Dendritic cell treated with granulocyte-macrophage colony-stimulating factor and Interleukin-4, amounts not matched to agents 40 ng/mL and 50 ng/mL, for 4 days (primary cell): ENCODE data around the gene RPL15.
A peak's percentile ranks its signal among the peaks of the same experiment; 100 is the strongest.
"Not testable (repeated sequence)": the region's sequence is repeated elsewhere in the genome, so short reads cannot be mapped to it uniquely, and the experiment has no call there.

ENCODE experiments used
- H3K27ac Mint-ChIP-seq: one replicate; pipeline ENCODE4 v1.8.0; 2022; ENCODE audit warnings: mild to moderate bottlenecking, mixed read lengths
- H3K27me3 Mint-ChIP-seq: one replicate; pipeline ENCODE4 v1.8.0; 2022; ENCODE audit warnings: mild to moderate bottlenecking, mixed read lengths
- H3K36me3 Mint-ChIP-seq: one replicate; pipeline ENCODE4 v1.8.0; 2022; ENCODE audit warnings: low read depth, mixed read lengths
- H3K4me1 Mint-ChIP-seq: one replicate; pipeline ENCODE4 v1.8.0; 2022; ENCODE audit warnings: low read depth, mixed read lengths
- H3K4me3 Mint-ChIP-seq: one replicate; pipeline ENCODE4 v1.8.0; 2022; ENCODE audit warnings: mild to moderate bottlenecking, moderate library complexity, mixed read lengths
- H3K9me3 Mint-ChIP-seq: one replicate; pipeline ENCODE4 v1.8.0; 2022; ENCODE audit warnings: mixed read lengths
- intact Hi-C: fragments of 100-400 bp; cut with micrococcal nuclease; formaldehyde crosslinking; loops from one replicate; pipeline ENCODE4 v1.15.0; 2022

The RPL15 gene

DNA sequence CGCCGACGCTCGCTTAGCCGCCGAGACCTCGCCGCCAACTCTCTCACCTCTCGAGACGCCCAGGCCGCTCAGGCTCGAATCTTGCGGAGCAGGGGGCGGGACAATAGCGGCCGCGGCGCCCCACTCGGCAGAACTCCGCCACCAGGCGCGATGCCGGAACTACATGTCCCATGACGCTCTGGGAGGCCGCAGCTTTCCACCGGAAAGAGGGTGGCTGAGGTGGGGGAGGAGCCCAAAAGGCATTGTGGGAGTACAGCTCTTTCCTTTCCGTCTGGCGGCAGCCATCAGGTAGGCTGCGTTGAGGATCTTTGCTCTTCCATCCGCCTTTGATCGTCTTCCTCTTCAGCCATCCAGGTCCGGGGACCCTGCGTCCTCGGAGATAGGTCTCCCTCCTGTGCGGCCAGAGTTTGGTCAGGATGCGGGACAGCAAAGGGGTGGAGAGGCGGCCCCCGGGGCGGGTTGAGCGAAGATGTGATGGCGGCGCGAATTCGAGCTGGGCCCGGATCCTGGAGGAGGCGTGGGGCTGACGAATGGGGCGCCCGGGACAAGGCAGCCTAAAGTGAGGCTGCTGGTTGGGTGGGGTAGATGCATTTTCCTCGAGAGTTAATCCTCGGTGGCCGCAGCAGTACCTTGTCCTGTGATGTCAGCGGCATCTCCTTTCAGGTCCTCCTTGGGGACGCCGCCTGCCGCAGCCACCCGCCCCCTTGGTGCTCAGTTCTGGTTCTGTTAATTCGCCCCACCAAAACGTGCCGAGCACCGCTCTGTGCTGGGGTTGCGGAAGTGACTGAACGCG, at the start of gene RPL15, which contains the start of gene NKIRAS1:
Gene RPL15 (plus strand): TSS at position 247 of the 793 bp plus-strand sequence. CDS start 728 bp downstream, outside the sequence.
Gene NKIRAS1 (minus strand): TSS at position 105 of the 793 bp plus-strand sequence. CDS start 6,086 bp downstream, outside the sequence.
- Mint-ChIP-seq H3K27me3 (no peaks in the 10 kb centered on the region), H3K36me3 (peaks cover 59% of the 10 kb centered on the region), H3K4me3 (peak within 1 kb of the TSS; percentile 74), H3K27ac (peak within 1 kb of the TSS; percentile 99), H3K4me1 (peaks cover 42% of the 10 kb centered on the region), H3K9me3 (no peaks in the 10 kb centered on the region)
- intact Hi-C loops, result loop anchor here (1.0 kb wide), 1 partner anchor 28 kb away; the partner anchor contains the start of gene NR1D2

DNA sequence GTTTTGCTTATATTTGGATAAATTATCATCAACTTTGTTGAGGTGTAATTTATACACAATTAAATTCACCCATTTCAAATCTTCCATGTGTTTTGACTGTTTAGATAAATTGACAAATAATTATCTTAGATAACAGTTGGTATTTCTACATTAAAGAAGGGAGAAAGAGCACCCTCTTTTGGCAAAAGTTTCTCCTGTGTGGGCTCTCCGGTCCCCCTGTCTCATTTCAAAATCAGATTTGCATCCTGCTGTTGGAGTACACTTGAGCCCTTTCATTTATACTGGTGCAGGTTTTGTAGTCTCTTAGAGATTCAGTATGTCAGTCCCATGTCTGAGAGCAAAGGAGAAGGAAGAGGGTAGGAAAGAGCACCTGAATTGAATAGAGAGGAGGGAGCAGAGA, 49.5 kb upstream of the RPL15 start:
- intact Hi-C loops, result no loop called here
- Mint-ChIP-seq H3K4me1 (peaks cover 30% of the 10 kb centered on the region), H3K36me3 (peaks cover 26% of the 10 kb centered on the region), H3K9me3 (no peaks in the 10 kb centered on the region), H3K4me3 (no peak overlapping the region), H3K27ac (no peak overlapping the region), H3K27me3 (no peaks in the 10 kb centered on the region)

DNA sequence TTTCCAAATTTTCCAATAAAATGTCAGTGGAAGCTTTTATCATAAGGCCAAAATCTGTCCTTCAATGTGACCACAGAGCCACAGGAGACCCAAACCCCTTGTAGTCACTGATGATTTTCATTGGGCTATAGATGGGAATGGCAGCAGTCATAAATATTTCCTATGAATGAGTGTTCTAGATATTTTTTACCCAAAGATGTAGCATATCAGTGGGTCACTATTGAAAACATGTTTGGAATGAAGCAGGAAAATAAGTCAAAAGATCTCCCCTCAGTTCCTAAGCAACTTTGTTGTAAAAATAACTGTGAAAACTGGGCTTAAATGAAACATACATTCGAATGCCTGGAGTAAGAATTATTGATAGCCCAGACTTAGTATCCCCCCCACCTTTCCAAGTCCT, 49.1 kb upstream of the RPL15 start:
- no peak overlapping the region for H3K27ac Mint-ChIP-seq
- peaks cover 26% of the 10 kb centered on the region for H3K36me3 Mint-ChIP-seq
- H3K27me3 Mint-ChIP-seq, result no peaks in the 10 kb centered on the region
- H3K4me3 Mint-ChIP-seq, result no peak overlapping the region
- H3K4me1 Mint-ChIP-seq, result peaks cover 30% of the 10 kb centered on the region
- intact Hi-C loops, result no loop called here
- H3K9me3 Mint-ChIP-seq, result no peaks in the 10 kb centered on the region

GRCh38 chr3:23869977-23870662, 46.8 kb upstream of the RPL15 start:
- Mint-ChIP-seq H3K9me3 (no peaks in the 10 kb centered on the region), H3K4me1 (peaks cover 24% of the 10 kb centered on the region), H3K36me3 (peaks cover 4% of the 10 kb centered on the region), H3K27me3 (no peaks in the 10 kb centered on the region), H3K27ac (no peak overlapping the region), H3K4me3 (no peak overlapping the region)
- intact Hi-C loops, result no loop called here

- peaks cover 20% of the 10 kb centered on the region for H3K4me1 Mint-ChIP-seq
- intact Hi-C loops, H3K27ac Mint-ChIP-seq, H3K9me3 Mint-ChIP-seq, H3K4me3 Mint-ChIP-seq, H3K36me3 Mint-ChIP-seq, H3K27me3 Mint-ChIP-seq: not testable (repeated sequence)
Measured at GRCh38 chr3:23870663-23871043, 46.3 kb upstream of the RPL15 start.

DNA sequence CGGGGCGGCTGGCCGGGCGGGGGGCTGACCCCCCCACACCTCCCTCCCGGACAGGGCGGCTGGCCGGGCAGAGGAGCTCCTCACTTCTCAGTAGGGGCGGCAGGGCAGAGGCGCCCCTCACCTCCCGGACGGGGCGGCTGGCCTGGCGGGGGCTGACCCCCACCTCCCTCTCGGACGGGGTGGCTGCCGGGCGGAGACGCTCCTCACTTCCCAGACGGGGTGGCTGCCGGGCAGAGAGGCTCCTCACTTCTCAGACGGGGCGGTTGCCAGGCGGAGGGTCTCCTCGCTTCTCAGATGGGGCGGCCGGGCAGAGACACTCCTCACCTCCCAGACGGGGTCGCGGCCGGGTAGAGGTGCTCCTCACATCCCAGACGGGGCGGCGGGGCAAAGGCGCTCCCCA, 45.6 kb upstream of the RPL15 start:
- H3K27ac Mint-ChIP-seq, intact Hi-C loops, H3K4me3 Mint-ChIP-seq, H3K9me3 Mint-ChIP-seq, H3K27me3 Mint-ChIP-seq, H3K36me3 Mint-ChIP-seq: not testable (repeated sequence)
- peaks cover 20% of the 10 kb centered on the region for H3K4me1 Mint-ChIP-seq

- H3K4me3 Mint-ChIP-seq, result no peak overlapping the region
- no peak overlapping the region for H3K27ac Mint-ChIP-seq
- H3K27me3 Mint-ChIP-seq, result no peaks in the 10 kb centered on the region
- H3K36me3 Mint-ChIP-seq, result peaks cover 4% of the 10 kb centered on the region
- H3K9me3 Mint-ChIP-seq, result no peaks in the 10 kb centered on the region
- intact Hi-C loops, result no loop called here
- H3K4me1 Mint-ChIP-seq, result peaks cover 30% of the 10 kb centered on the region
Measured at GRCh38 chr3:23872330-23872729, 44.6 kb upstream of the RPL15 start.

GRCh38 chr3:23873941-23874340, 43.0 kb upstream of the RPL15 start:
- H3K4me3 Mint-ChIP-seq, result no peak overlapping the region
- H3K4me1 Mint-ChIP-seq, result peaks cover 37% of the 10 kb centered on the region
- intact Hi-C loops, result no loop called here
- no peak overlapping the region for H3K27ac Mint-ChIP-seq
- no peaks in the 10 kb centered on the region for H3K9me3 Mint-ChIP-seq
- peaks cover 10% of the 10 kb centered on the region for H3K36me3 Mint-ChIP-seq
- H3K27me3 Mint-ChIP-seq, result no peaks in the 10 kb centered on the region

GRCh38 chr3:23874359-23875112, 42.4 kb upstream of the RPL15 start:
- Mint-ChIP-seq H3K9me3 (no peaks in the 10 kb centered on the region), H3K4me1 (peaks cover 41% of the 10 kb centered on the region), H3K4me3 (no peak overlapping the region), H3K27ac (no peak overlapping the region), H3K27me3 (no peaks in the 10 kb centered on the region), H3K36me3 (peaks cover 14% of the 10 kb centered on the region)
- intact Hi-C loops, result no loop called here

DNA sequence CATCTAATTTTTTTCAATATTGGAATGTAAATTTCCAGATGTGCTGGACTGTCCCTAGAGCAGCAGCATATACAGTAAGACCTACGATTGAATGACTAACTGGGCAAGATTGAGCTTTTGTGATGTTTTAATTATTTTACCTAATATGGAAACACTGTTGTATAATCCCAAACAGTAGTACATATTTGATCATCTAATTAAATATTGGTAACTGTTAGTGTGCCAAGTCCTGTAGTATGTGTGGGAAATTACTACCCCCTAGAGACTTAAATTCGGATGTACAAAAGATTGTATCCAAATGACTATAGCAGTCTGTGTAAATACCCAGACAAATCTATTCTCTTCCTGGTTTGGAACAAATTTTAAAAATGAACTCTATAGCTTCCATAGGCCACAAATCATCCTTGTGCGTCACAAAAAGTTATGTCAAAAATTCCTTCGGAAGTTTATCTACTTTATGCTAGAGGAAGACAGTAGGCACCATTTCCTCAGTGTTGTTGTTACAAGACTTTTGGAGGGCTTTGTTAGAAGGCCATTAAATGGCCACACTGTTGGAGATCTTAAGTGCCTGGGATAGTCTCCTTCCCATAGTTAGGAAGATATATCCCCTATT, 41.7 kb upstream of the RPL15 start:
- Mint-ChIP-seq H3K27ac (no peak overlapping the region), H3K27me3 (no peaks in the 10 kb centered on the region), H3K4me3 (no peak overlapping the region), H3K9me3 (no peaks in the 10 kb centered on the region), H3K36me3 (peaks cover 16% of the 10 kb centered on the region), H3K4me1 (peaks cover 42% of the 10 kb centered on the region)
- intact Hi-C loops, result no loop called here

DNA sequence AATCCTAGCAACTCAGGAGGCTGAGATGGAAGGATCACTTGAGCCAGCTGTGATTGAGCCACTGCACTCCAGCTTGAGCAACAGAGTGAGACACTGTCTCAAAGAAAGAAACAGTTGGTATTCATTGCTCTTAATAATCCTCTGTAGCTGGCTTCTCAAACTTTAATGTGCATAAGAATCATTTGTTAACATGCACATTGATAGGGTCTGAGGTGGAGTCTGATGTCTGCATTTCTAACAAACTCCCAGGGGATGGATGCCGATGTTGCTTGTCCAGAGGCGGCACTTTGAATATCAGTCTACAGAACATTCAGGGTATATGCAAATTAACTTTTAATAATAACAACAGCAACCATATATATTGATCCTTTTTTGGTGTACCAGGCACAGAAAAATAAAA, 40.0 kb upstream of the RPL15 start:
- Mint-ChIP-seq H3K27ac (no peak overlapping the region), H3K36me3 (peaks cover 19% of the 10 kb centered on the region), H3K9me3 (peaks cover 5% of the 10 kb centered on the region), H3K4me3 (no peak overlapping the region), H3K4me1 (peaks cover 42% of the 10 kb centered on the region), H3K27me3 (no peaks in the 10 kb centered on the region)
- intact Hi-C loops, result no loop called here

DNA sequence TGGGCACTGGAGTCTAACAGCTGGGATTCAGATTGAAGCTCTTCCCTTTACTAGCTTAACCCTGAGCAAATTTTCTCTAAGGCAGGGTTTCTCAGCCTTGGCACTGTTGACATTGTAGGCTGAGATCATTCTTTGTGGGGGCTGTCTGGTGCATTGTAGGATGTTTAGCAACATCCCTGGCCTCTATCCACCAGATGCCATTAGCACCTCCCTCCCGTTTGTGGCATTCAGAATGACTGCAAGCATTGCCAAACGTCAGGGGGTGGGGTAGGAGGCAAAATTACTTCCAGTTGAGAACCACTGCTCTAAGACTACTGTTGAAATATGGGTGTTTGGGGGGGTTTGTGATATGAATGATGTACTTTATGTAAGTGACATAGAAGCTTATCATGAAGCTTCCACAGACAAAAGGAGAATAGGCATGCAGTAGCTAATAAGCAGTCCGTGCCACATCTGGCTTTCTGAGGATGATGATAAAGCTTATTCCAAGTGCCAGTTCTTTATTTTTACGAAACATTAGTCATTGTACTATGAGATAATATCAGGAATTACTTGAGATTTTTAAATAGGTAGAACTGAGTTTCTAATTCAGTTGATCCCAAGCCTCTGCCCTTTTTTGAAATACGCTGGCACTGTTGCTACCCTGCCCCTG, 39.5 kb upstream of the RPL15 start:
- Mint-ChIP-seq H3K27me3 (no peaks in the 10 kb centered on the region), H3K36me3 (peaks cover 24% of the 10 kb centered on the region), H3K4me3 (no peak overlapping the region), H3K27ac (no peak overlapping the region), H3K4me1 (peaks cover 42% of the 10 kb centered on the region), H3K9me3 (peaks cover 7% of the 10 kb centered on the region)
- intact Hi-C loops, result no loop called here

DNA sequence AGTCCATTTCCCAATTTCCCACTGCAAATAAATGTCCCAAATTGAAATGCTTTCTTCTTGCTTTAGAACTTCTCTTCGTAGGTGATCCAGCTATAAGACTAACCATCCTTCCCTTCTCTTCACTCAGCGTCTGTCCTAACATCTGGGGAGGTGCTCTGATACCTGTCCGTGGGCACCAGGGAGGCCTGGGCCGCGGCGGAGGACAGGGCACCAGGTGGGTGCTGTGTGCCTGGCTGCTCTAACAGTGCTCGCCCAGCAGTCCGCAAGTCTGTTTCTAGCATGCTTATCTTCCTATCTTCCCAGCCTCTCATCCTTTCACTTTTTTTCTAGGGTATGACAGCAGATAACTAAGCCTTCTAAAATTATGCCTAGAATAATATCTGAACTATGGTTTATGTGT, 37.4 kb upstream of the RPL15 start:
- Mint-ChIP-seq H3K4me1 (peaks cover 36% of the 10 kb centered on the region), H3K9me3 (peaks cover 7% of the 10 kb centered on the region), H3K4me3 (no peak overlapping the region), H3K27ac (no peak overlapping the region), H3K36me3 (peaks cover 28% of the 10 kb centered on the region), H3K27me3 (no peaks in the 10 kb centered on the region)
- intact Hi-C loops, result no loop called here
